ENCODE data around the gene RHOV. TPM values are rescaled to one million over a fixed set of nuclear protein-coding genes. Genes with fewer than 3 reads are reported as not detected.
A peak's percentile ranks its signal among the peaks of the same experiment; 100 is the strongest.

The RHOV gene
- total and polyA plus RNA-seq, 8 donors: 0.31 to 1.5 (median 0.56) TPM

- intact Hi-C loops (cut with DNase I): loop anchor here in 1 of 2 donors (5.0 kb wide), 1 partner anchor 112 kb away; no protein-coding TSS in a partner anchor
- peaks cover 20 to 61% of the 10 kb centered on the region in 2 donors for H3K4me1 ChIP-seq
- ATAC-seq (no peak), DNase-seq (no peak)
- TF ChIP-seq CTCF (IDR thresholded peaks at IDR 0.05): no peak
- no peaks in the 10 kb centered on the region for H3K36me3 ChIP-seq
- no peak overlapping the region for H3K27ac ChIP-seq
- no peak overlapping the region for H3K4me3 ChIP-seq
- H3K27me3 ChIP-seq: no peaks in the 10 kb centered on the region
- H3K9me3 ChIP-seq: no peaks in the 10 kb centered on the region
These were observed 35.9 kb upstream of the RHOV start for GRCh38 chr15:40909662-40910630.

DNA sequence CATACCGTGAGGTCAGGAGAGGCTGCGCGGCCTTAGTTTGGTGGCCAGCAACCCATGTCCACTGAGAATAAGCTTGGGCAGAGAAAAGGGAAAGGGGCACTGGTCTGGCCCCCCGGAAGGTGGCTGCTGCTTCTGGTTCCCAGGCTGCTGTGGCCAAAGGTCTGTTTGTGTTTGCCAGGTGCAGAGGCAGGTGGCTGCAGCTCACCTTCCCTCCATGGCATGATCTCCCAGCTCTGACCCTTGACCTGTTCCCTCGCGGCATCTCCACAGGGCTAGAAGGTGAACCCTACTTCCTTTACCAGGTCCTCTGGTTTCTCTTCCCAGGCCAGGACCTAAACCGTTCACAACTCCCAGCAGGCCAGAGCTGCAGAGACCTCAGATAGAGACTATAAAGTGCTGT lies 34.1 kb upstream of the RHOV start:
- Histone ChIP-seq H3K27me3 (no peaks in the 10 kb centered on the region), H3K27ac (peak overlapping the region; percentile 89 to 90), H3K4me3 (no peak overlapping the region), H3K36me3 (peaks cover 0 to 8% of the 10 kb centered on the region in 2 donors), H3K9me3 (no peaks in the 10 kb centered on the region), H3K4me1 (peaks cover 29 to 80% of the 10 kb centered on the region in 2 donors)
- intact Hi-C loops (cut with DNase I): loop anchor here in 1 of 2 donors (5.0 kb wide), 1 partner anchor 114 kb away; no protein-coding TSS in a partner anchor
- ATAC-seq (no peak), DNase-seq (no peak)
- TF ChIP-seq CTCF (IDR thresholded peaks at IDR 0.05): no peak

DNA sequence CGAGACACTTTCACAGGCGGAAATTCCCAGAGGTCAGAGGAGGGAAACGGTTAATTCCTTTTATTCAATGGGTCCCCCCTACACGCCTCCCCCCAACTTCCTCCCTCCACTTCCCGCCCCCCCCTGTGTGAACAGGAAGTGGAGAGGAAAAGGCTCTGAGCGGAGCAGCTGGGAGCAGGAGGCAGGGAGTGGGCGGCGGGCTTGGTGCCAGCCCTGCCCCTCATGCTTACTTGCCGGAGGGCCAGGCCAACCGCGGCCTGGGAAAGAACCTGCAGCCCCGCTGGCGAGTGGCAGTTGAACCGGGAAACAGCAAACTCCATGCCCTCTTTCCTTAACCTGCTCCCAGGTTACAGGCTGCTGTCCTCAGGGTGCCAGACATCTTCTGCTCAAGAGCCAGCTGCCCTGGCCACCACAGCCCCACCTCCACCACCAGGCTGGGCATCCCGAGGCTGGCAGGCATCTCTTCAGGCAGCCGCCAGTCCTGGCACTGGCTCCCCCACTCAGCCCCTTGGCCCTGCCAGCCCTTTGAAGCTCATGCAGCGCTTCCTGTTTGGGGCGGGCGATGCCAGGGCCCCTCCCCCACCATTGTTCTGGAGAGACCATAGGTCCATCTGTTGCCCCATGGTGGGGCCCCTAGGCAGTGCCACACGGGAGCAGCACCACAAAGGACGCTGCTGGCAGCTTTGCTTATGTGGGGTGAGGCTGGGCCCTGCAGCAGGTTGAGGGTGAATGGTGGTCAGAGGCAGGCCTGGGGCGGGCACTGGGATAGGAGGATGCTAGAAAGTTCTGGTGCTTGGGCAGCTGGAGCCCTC lies 33.2 kb upstream of the RHOV start:
- Histone ChIP-seq H3K27ac (peak overlapping the region; percentile 89 to 90), H3K27me3 (no peaks in the 10 kb centered on the region), H3K9me3 (no peaks in the 10 kb centered on the region), H3K4me1 (peaks cover 32 to 89% of the 10 kb centered on the region in 2 donors), H3K4me3 (peak overlapping the region; percentile 34), H3K36me3 (peaks cover 0 to 17% of the 10 kb centered on the region in 2 donors)
- ATAC-seq: peak; percentile 2
- intact Hi-C loops (cut with DNase I): loop anchor here in 1 of 2 donors (5.0 kb wide), 1 partner anchor 115 kb away; no protein-coding TSS in a partner anchor
- DNase-seq: peak in 2 of 4 donors; percentile 71 to 83
- no peak for TF ChIP-seq CTCF (IDR thresholded peaks at IDR 0.05)

GRCh38 chr15:40906091-40906990 lies 32.3 kb upstream of the RHOV start:
- Histone ChIP-seq H3K36me3 (peaks cover 0 to 24% of the 10 kb centered on the region in 2 donors), H3K9me3 (no peaks in the 10 kb centered on the region), H3K27ac (peak overlapping the region; percentile 89 to 90), H3K4me1 (peaks cover 33 to 93% of the 10 kb centered on the region in 2 donors), H3K4me3 (peak overlapping the region; percentile 34), H3K27me3 (no peaks in the 10 kb centered on the region)
- DNase-seq (peak; percentile 75 to 95 (median 91)), ATAC-seq (peak; percentile 89)
- intact Hi-C loops (cut with DNase I): loop anchor here in 1 of 2 donors (5.0 kb wide), 1 partner anchor 116 kb away; no protein-coding TSS in a partner anchor
- peak; percentile 89 to 94 for TF ChIP-seq CTCF (IDR thresholded peaks at IDR 0.05)

All from left lung (tissue), 10 donors.